Panc1 (cell line): ENCODE measurements around the gene PDSS1. TPM values are rescaled to one million over a fixed set of nuclear protein-coding genes. Genes with fewer than 3 reads are reported as not detected.

ENCODE experiments used
- ATAC-seq: fragments of 200-7000 bp; cut with Tn5 transposase; 2 replicates; pipeline ENCODE4 v1.9.1; 2020; ENCODE audit warnings: mild to moderate bottlenecking, moderate library complexity
- BruUV-seq: library from RNA; stranded (reverse); fragments of 400-500 nt; replicated peaks from 2 replicates; lab custom pipeline; 2021; lab: Mats Ljungman, UMichigan
- CTCF ChIA-PET: fragments of 300-600 bp; sonication (Branson Sonifier 250); formaldehyde crosslinking; loops from one replicate; lab custom pipeline; 2022; ENCODE audit warnings: antibody characterized with exemption; lab: Charles Lee
- POLR2A ChIA-PET: fragments of 300-600 bp; sonication (Branson Sonifier 250); formaldehyde crosslinking; loops from one replicate; lab custom pipeline; 2022; ENCODE audit warnings: antibody characterized with exemption; lab: Charles Lee
- DNase-seq: peaks from one replicate; pipeline ENCODE4 v3.0.0-alpha.2; 2010; ENCODE audit warnings: low read depth, low spot score
- H3K27ac ChIP-seq: 2 replicates; pipeline ENCODE4 v1.5.1; 2011; ENCODE audit warnings: mild to moderate bottlenecking, low read length, inconsistent platforms
- H3K27me3 ChIP-seq: fragments of 200-500 bp; sonication (Bioruptor generic); 2 replicates; pipeline ENCODE4 v1.6.0; 2014; ENCODE audit warnings: low read length, inconsistent platforms; ENCODE audit not compliant: control insufficient read depth, insufficient read depth
- H3K36me3 ChIP-seq: fragments of 200-500 bp; sonication (Bioruptor generic); 2 replicates; pipeline ENCODE4 v1.5.1; 2014; ENCODE audit warnings: inconsistent platforms, mild to moderate bottlenecking, low read length, moderate library complexity; ENCODE audit not compliant: control insufficient read depth, insufficient read depth
- H3K4me1 ChIP-seq: 2 replicates; pipeline ENCODE4 v1.5.1; 2011; ENCODE audit warnings: inconsistent platforms, mild to moderate bottlenecking, low read length, moderate library complexity; ENCODE audit not compliant: control insufficient read depth, insufficient read depth
- H3K4me3 ChIP-seq, 2 experiments: 2 replicates each; pipeline ENCODE4 v1.5.1; 2011 to 2012; ENCODE audit warnings: low read depth in 2 of 2, low read length in 2 of 2, mild to moderate bottlenecking in 2 of 2, inconsistent platforms in 1 of 2, moderate library complexity in 1 of 2
- H3K9me3 ChIP-seq: fragments of 200-500 bp; sonication (Bioruptor generic); 2 replicates; pipeline ENCODE4 v1.5.1; 2014; ENCODE audit warnings: low read depth, mild to moderate bottlenecking, inconsistent platforms, low read length, moderate library complexity; ENCODE audit not compliant: control insufficient read depth, insufficient read depth
- POLR2AphosphoS5 ChIP-seq: IDR thresholded peaks from 2 replicates; pipeline ENCODE4 v1.6.1; 2012; ENCODE audit warnings: mild to moderate bottlenecking, low read depth, low read length, moderate library complexity
- SIN3A ChIP-seq: IDR thresholded peaks from 2 replicates; pipeline ENCODE4 v1.6.1; 2012; ENCODE audit warnings: low read depth, mild to moderate bottlenecking, low read length, moderate library complexity, borderline replicate concordance; ENCODE audit not compliant: insufficient read depth
- TCF7L2 ChIP-seq: IDR thresholded peaks from 2 replicates; pipeline ENCODE4 v1.6.1; 2011; ENCODE audit warnings: mild to moderate bottlenecking, low read depth, low read length, inconsistent platforms
- in situ Hi-C: cut with HindIII; loops from 2 replicates; pipeline ENCODE4 v1.10.0; 2016; ENCODE audit warnings: low sequenced_read_pairs, low pct_unique_long_range_greater_than_20kb
- intact Hi-C: fragments of 100-400 bp; cut with micrococcal nuclease; formaldehyde crosslinking; loops from one replicate; pipeline ENCODE4 v1.10.0; 2022; ENCODE audit not compliant: unreplicated experiment
- total RNA-seq: library from RNA; stranded (reverse); gene quantifications from one replicate; pipeline ENCODE4 v1.2.1, GENCODE V29; 2021; ENCODE audit not compliant: unreplicated experiment
- TF ChIP-seq, protein P1 (sequence below), 2 experiments: IDR thresholded peaks; 2 replicates each; pipeline ENCODE4 v1.6.1; 2011 to 2012; ENCODE audit warnings: low read depth in 2 of 2, control low read depth in 1 of 2, low read length in 1 of 2, mild to moderate bottlenecking in 1 of 2, moderate library complexity in 1 of 2; ENCODE audit not compliant: insufficient read depth in 1 of 2
- TF ChIP-seq, protein P2 (sequence below): fragments of 450-650 bp; IDR thresholded peaks from 2 replicates; pipeline ENCODE4 v1.5.1; 2017; ENCODE audit warnings: mild to moderate bottlenecking

Gene PDSS1
- total RNA-seq, 1 experiment from 2014 or later, result 7.1 TPM

DNA sequence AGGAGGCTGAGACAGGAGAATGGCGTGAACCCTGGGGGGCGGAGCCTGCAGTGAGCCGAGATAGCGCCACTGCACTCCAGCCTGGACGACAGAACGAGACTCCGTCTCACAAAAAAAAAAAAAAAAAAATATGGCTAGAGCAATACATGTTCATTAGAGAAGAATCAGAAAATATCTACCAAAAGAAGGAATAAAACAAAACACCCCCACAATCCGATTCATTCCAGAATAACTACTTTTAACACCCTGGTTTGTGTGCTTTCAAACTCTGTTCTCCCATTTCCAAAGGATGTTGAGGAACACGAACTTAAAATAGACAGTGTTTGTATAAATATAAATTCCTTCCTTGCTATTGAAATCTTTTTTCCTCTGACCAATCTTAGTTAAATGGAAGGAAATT lies 6.5 kb downstream of the PDSS1 start:
- CTCF ChIA-PET, result no interaction called here
- Histone ChIP-seq H3K27me3 (no peaks in the 10 kb centered on the region), H3K4me3 (no peak overlapping the region), H3K9me3 (no peaks in the 10 kb centered on the region), H3K36me3 (0 out of 2 replicates have a peak, but pooled peaks cover 2% of the 10 kb centered on the region), H3K27ac (no peak overlapping the region), H3K4me1 (no peaks in the 10 kb centered on the region)
- in situ Hi-C loops (no loop called here), intact Hi-C loops (no loop called here)
- no peak for DNase-seq
- no peak for ATAC-seq
- POLR2A ChIA-PET, result no interaction called here
- BruUV-seq, result no TSS peak
- TF ChIP-seq POLR2AphosphoS5, result no peak
- TF ChIP-seq, protein P1, sequence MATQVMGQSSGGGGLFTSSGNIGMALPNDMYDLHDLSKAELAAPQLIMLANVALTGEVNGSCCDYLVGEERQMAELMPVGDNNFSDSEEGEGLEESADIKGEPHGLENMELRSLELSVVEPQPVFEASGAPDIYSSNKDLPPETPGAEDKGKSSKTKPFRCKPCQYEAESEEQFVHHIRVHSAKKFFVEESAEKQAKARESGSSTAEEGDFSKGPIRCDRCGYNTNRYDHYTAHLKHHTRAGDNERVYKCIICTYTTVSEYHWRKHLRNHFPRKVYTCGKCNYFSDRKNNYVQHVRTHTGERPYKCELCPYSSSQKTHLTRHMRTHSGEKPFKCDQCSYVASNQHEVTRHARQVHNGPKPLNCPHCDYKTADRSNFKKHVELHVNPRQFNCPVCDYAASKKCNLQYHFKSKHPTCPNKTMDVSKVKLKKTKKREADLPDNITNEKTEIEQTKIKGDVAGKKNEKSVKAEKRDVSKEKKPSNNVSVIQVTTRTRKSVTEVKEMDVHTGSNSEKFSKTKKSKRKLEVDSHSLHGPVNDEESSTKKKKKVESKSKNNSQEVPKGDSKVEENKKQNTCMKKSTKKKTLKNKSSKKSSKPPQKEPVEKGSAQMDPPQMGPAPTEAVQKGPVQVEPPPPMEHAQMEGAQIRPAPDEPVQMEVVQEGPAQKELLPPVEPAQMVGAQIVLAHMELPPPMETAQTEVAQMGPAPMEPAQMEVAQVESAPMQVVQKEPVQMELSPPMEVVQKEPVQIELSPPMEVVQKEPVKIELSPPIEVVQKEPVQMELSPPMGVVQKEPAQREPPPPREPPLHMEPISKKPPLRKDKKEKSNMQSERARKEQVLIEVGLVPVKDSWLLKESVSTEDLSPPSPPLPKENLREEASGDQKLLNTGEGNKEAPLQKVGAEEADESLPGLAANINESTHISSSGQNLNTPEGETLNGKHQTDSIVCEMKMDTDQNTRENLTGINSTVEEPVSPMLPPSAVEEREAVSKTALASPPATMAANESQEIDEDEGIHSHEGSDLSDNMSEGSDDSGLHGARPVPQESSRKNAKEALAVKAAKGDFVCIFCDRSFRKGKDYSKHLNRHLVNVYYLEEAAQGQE (IDR thresholded peaks at IDR 0.05; ENCODE audit: insufficient read depth in 1 of 2, low read depth in 2 of 2, low read length in 1 of 2), result no peak
- TF ChIP-seq, protein P2, sequence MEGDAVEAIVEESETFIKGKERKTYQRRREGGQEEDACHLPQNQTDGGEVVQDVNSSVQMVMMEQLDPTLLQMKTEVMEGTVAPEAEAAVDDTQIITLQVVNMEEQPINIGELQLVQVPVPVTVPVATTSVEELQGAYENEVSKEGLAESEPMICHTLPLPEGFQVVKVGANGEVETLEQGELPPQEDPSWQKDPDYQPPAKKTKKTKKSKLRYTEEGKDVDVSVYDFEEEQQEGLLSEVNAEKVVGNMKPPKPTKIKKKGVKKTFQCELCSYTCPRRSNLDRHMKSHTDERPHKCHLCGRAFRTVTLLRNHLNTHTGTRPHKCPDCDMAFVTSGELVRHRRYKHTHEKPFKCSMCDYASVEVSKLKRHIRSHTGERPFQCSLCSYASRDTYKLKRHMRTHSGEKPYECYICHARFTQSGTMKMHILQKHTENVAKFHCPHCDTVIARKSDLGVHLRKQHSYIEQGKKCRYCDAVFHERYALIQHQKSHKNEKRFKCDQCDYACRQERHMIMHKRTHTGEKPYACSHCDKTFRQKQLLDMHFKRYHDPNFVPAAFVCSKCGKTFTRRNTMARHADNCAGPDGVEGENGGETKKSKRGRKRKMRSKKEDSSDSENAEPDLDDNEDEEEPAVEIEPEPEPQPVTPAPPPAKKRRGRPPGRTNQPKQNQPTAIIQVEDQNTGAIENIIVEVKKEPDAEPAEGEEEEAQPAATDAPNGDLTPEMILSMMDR, result no peak
- TF ChIP-seq SIN3A, result no peak
- TF ChIP-seq TCF7L2, result no peak

DNA sequence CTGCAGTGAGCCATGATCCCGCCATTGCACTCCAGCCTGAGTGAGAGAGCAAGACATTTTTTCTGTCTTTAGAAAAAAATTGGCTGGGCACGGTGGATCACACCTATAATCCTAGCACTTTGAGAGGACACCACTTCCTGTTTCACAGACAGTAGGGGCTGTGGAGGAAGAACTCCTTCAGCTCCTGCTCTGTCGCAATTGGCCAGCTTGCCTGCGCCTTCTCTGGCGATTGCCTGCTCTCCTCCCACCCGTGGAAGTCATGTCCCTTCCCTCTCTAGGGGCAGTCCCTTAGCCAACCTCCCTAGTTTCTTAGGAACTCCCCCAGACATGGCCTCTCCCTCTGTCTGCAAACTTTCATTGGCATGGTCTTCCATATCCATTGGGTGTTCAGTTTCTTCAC lies 8.7 kb downstream of the PDSS1 start:
- no peak overlapping the region for H3K27ac ChIP-seq
- intact Hi-C loops (no loop called here), in situ Hi-C loops (no loop called here)
- no TSS peak for BruUV-seq
- DNase-seq (no peak), ATAC-seq (no peak)
- H3K36me3 ChIP-seq, result 0 out of 2 replicates have a peak, but pooled peaks cover 2% of the 10 kb centered on the region
- H3K4me1 ChIP-seq, result no peaks in the 10 kb centered on the region
- ChIA-PET CTCF (no interaction called here), POLR2A (no interaction called here)
- H3K27me3 ChIP-seq, result no peaks in the 10 kb centered on the region
- TF ChIP-seq TCF7L2, result no peak
- TF ChIP-seq, protein P1 (IDR thresholded peaks at IDR 0.05; ENCODE audit: insufficient read depth in 1 of 2, low read depth in 2 of 2, low read length in 1 of 2), result no peak
- TF ChIP-seq POLR2AphosphoS5, result no peak
- TF ChIP-seq, protein P2, result no peak
- no peak for TF ChIP-seq SIN3A
- H3K4me3 ChIP-seq, result no peak overlapping the region
- H3K9me3 ChIP-seq, result no peaks in the 10 kb centered on the region
